Right cardiac atrium (tissue), 5 donors: Measurements from ENCODE around the gene RCAN3. TPM values are rescaled to one million over a fixed set of nuclear protein-coding genes. Genes with fewer than 3 reads are reported as not detected.
A peak's percentile ranks its signal among the peaks of the same experiment; 100 is the strongest.

Experiments
- ATAC-seq, 2 donors: fragments of 200-7000 bp; cut with Tn5 transposase; one replicate each; pipeline versions ENCODE4 v1.8.0 to v1.9.1; 2020; ENCODE audit warnings: moderate library complexity in 2 of 2, mild to moderate bottlenecking in 1 of 2
- DNase-seq, 3 donors: peaks; one replicate each; pipeline ENCODE4 v3.0.0-alpha.2; 2020
- H3K27ac ChIP-seq: one replicate; pipeline ENCODE4 v1.5.1; 2013; ENCODE audit warnings: mild to moderate bottlenecking, low read length, control low read depth, moderate library complexity
- H3K27me3 ChIP-seq: one replicate; pipeline ENCODE4 v1.6.1; 2013; ENCODE audit not compliant: control insufficient read depth, insufficient read depth
- H3K4me1 ChIP-seq: one replicate; pipeline ENCODE4 v1.6.1; 2013; ENCODE audit warnings: low read length; ENCODE audit not compliant: control insufficient read depth, insufficient read depth
- H3K4me3 ChIP-seq: one replicate; pipeline ENCODE4 v1.5.1; 2013; ENCODE audit warnings: low read length, control low read depth
- H3K9me3 ChIP-seq: one replicate; pipeline ENCODE4 v1.6.1; 2013; ENCODE audit warnings: low read length; ENCODE audit not compliant: control insufficient read depth
- WGBS: extraction: QIAGEN DNeasy Blood & Tissue Kit; methylation state at CpG from one replicate; pipeline ENCODE4 v1.1.7; 2013; 5-methylcytosine and 5-hydroxymethylcytosine counted together
- intact Hi-C, 4 donors: fragments of 100-400 bp; cut with DNase I; formaldehyde crosslinking; loops; one replicate each; pipeline versions ENCODE4 v1.11.0 to v1.14.0; 2022 to 2023
- polyA plus RNA-seq: library from polyadenylated mRNA; stranded (reverse); fragments of 200-250 nt; gene quantifications from one replicate; pipeline ENCODE4 v1.2.3, GENCODE V29; 2013
- total RNA-seq, 4 donors: library from RNA; stranded (reverse); fragmentation: NEBNext Ultra II Directional; extraction: Animal tissue kit (Norgen Biotek cat#: 25700); gene quantifications; one replicate each; pipeline ENCODE4 v1.2.1, GENCODE V29; 2021
- donor health status: healthy with polysubstance abuse.
- donor health status: DM: no; HTN: yes; CAD: no.
- donor health status: DM: no; HTN: no; CAD: no.
- donor health status: DM: no; HTN: yes; CAD: no; lungs with severe emphysema.
- donor health status: DM: yes; HTN: yes; CAD: no.

Gene RCAN3
- total and polyA plus RNA-seq, 5 donors: 2.1 to 6.6 (median 6.0) TPM

- H3K27ac ChIP-seq: no peak overlapping the region
- H3K9me3 ChIP-seq: no peaks in the 10 kb centered on the region
- ATAC-seq (no peak), DNase-seq (no peak)
- no peak overlapping the region for H3K4me3 ChIP-seq
- peaks cover 2% of the 10 kb centered on the region for H3K4me1 ChIP-seq
- intact Hi-C loops: no loop called here
- no peaks in the 10 kb centered on the region for H3K27me3 ChIP-seq
These were observed 60.0 kb downstream of the RCAN3 start for GRCh38 chr1:24562625-24563024.

GRCh38 chr1:24564695-24565094 lies 62.1 kb downstream of the RCAN3 start:
- Histone ChIP-seq H3K4me3 (no peak overlapping the region), H3K9me3 (no peaks in the 10 kb centered on the region), H3K4me1 (no peaks in the 10 kb centered on the region), H3K27me3 (no peaks in the 10 kb centered on the region), H3K27ac (no peak overlapping the region)
- DNase-seq: no peak
- intact Hi-C loops: no loop called here
- WGBS: 48% methylated on average over 2 of the region's 2 CpGs
- no peak for ATAC-seq

- Histone ChIP-seq H3K27me3 (no peaks in the 10 kb centered on the region), H3K27ac (no peak overlapping the region), H3K4me1 (no peaks in the 10 kb centered on the region), H3K9me3 (no peaks in the 10 kb centered on the region), H3K4me3 (no peak overlapping the region)
- DNase-seq (no peak), ATAC-seq (no peak)
- intact Hi-C loops: no loop called here
- WGBS: 80% methylated on average over 3 of the region's 3 CpGs
These were observed 63.7 kb downstream of the RCAN3 start for GRCh38 chr1:24566236-24566867.

- Histone ChIP-seq H3K9me3 (no peaks in the 10 kb centered on the region), H3K27ac (no peak overlapping the region), H3K4me3 (no peak overlapping the region), H3K4me1 (no peaks in the 10 kb centered on the region), H3K27me3 (no peaks in the 10 kb centered on the region)
- DNase-seq (no peak), ATAC-seq (peak; percentile 35 to 66)
- WGBS: 56% methylated on average over 17 of the region's 17 CpGs
- intact Hi-C loops: no loop called here
These were observed 65.3 kb downstream of the RCAN3 start for GRCh38 chr1:24567792-24568388.

GRCh38 chr1:24568475-24568874 lies 65.8 kb downstream of the RCAN3 start:
- Histone ChIP-seq H3K9me3 (no peaks in the 10 kb centered on the region), H3K4me1 (no peaks in the 10 kb centered on the region), H3K27ac (no peak overlapping the region), H3K4me3 (no peak overlapping the region), H3K27me3 (no peaks in the 10 kb centered on the region)
- intact Hi-C loops: no loop called here
- 90% methylated on average over 2 of the region's 2 CpGs for WGBS
- DNase-seq (no peak), ATAC-seq (no peak)

- no peak for DNase-seq
- intact Hi-C loops: no loop called here
- no peaks in the 10 kb centered on the region for H3K9me3 ChIP-seq
- no peak overlapping the region for H3K4me3 ChIP-seq
- no peaks in the 10 kb centered on the region for H3K4me1 ChIP-seq
- no peak for ATAC-seq
- H3K27ac ChIP-seq: no peak overlapping the region
- WGBS: 84% methylated on average over 10 of the region's 10 CpGs
- H3K27me3 ChIP-seq: no peaks in the 10 kb centered on the region
These were observed 67.9 kb downstream of the RCAN3 start for GRCh38 chr1:24570265-24571125.

- 69% methylated on average over 9 of the region's 9 CpGs for WGBS
- no peak overlapping the region for H3K4me3 ChIP-seq
- ATAC-seq (no peak), DNase-seq (no peak)
- H3K27ac ChIP-seq: no peak overlapping the region
- H3K27me3 ChIP-seq: no peaks in the 10 kb centered on the region
- H3K9me3 ChIP-seq: no peaks in the 10 kb centered on the region
- peaks cover 3% of the 10 kb centered on the region for H3K4me1 ChIP-seq
- intact Hi-C loops: no loop called here
These were observed 69.7 kb downstream of the RCAN3 start for GRCh38 chr1:24572301-24572700.

- peak; percentile 44 to 70 for ATAC-seq
- DNase-seq: peak in 2 of 3 donors; percentile 27 to 64
- H3K27ac ChIP-seq: no peak overlapping the region
- intact Hi-C loops: no loop called here
- H3K27me3 ChIP-seq: no peaks in the 10 kb centered on the region
- H3K9me3 ChIP-seq: no peaks in the 10 kb centered on the region
- H3K4me1 ChIP-seq: peaks cover 3% of the 10 kb centered on the region
- no peak overlapping the region for H3K4me3 ChIP-seq
- whole genome bisulfite sequencing: 39% methylated on average over 14 of the region's 14 CpGs
These were observed 73.4 kb downstream of the RCAN3 start for GRCh38 chr1:24575905-24576587.

GRCh38 chr1:24578846-24579245 lies 76.2 kb downstream of the RCAN3 start:
- 95% methylated on average over 7 of the region's 7 CpGs for WGBS
- no peaks in the 10 kb centered on the region for H3K9me3 ChIP-seq
- DNase-seq (no peak), ATAC-seq (no peak)
- peaks cover 3% of the 10 kb centered on the region for H3K4me1 ChIP-seq
- H3K4me3 ChIP-seq: no peak overlapping the region
- intact Hi-C loops: no loop called here
- H3K27ac ChIP-seq: no peak overlapping the region
- no peaks in the 10 kb centered on the region for H3K27me3 ChIP-seq

GRCh38 chr1:24580756-24581155 lies 78.1 kb downstream of the RCAN3 start:
- Histone ChIP-seq H3K27me3 (no peaks in the 10 kb centered on the region), H3K4me1 (peaks cover 3% of the 10 kb centered on the region), H3K4me3 (no peak overlapping the region), H3K9me3 (no peaks in the 10 kb centered on the region), H3K27ac (no peak overlapping the region)
- 64% methylated on average over 10 of the region's 10 CpGs for whole genome bisulfite sequencing
- ATAC-seq (no peak), DNase-seq (no peak)
- intact Hi-C loops: no loop called here

GRCh38 chr1:24584171-24584647 lies 81.6 kb downstream of the RCAN3 start:
- 37% methylated on average over 6 of the region's 6 CpGs for WGBS

More at GRCh38 chr1:24584171-24584647, 81.6 kb downstream of the RCAN3 start:
- Histone ChIP-seq H3K27ac (no peak overlapping the region), H3K9me3 (no peaks in the 10 kb centered on the region), H3K4me1 (no peaks in the 10 kb centered on the region), H3K4me3 (no peak overlapping the region), H3K27me3 (no peaks in the 10 kb centered on the region)
- intact Hi-C loops: no loop called here
- ATAC-seq (peak; percentile 41 to 65), DNase-seq (no peak)
